Stimulated activated naive CD4-positive, alpha-beta T cell treated with Interleukin-2 at 50 U/mL for 16 hours (primary cell): Measurements from ENCODE around the gene PIM2.
"Not testable (repeated sequence)": the region's sequence is repeated elsewhere in the genome, so short reads cannot be mapped to it uniquely, and the experiment has no call there.

ENCODE experiments used
- DNase-seq: peaks from one replicate; lab custom pipeline; 2025; lab: John Stamatoyannopoulos, UW

The PIM2 gene

DNA sequence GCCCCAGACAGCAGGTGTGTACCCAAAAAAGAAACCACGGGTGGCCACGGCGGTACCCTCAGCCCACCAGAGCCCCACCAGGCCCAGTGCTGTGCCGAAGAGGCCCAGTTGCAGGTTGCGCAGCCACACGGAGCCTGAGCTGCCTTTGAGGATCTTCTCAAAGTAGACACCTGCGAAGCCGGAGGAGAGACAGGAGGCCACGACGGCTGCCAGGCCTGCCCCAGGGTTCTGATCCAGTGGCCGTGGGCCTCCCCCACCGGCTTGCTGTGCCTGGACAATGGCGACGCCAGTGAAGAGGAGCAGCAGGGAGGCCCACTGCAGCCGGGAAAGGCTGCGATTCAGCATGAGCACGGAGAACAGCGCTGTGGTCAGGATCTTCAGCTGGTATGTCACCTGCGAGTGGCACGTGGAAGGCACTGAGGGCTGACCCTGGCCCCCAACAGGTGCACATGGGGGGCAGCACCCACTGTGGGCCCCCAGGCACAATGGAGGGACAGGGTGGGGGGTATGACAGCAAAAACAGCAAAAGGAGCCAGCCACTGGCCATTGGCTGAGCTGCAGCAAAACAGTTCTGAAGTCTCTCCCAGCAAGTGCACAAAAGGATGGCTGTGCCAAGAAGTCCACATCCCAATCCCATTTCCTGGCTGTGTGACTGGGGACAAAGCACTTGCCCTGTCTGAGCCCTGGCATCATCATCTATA lies 13.6 kb downstream of the PIM2 start:
- DNase-seq: no peak

DNA sequence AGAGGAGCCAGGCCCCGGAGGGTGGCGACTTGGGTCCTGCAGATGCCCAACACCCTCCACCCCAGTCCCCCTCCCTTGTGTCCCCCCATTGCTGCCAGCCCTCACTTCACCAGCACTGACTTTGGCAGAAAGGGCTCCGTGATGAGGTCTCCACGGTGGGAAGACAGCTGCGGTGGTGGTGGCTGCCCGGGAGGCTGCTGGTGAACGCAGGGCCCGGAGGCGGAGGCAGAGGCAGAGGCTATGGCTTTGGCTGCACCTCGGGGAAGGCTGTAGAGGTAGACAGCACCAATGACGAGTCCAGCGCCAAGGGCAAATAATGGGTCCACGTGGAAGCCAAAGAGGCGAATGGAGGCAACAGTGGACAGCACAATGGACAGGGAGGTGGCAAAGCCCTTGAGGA lies 14.2 kb downstream of the PIM2 start:
- DNase-seq: no peak

DNA sequence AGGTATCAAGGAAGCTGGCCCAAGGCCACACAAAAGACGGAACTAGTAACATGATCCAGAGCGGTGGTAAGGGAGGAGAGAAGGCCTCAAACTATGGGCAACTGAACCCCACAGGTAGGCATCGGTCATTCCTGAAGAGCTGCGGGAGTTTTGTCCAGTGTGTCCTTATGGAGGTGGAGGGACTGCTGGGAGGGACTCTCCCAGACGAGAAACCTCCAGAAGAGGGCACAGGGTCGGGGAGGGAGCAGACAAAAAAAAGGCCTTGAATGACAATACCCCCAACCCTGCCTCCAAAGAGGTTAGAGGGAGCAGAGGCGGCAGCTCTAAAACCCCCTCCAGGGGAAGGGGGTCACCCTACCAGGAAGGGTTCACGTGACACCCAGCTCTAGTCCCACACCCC lies 14.6 kb downstream of the PIM2 start:
- no peak for DNase-seq

DNA sequence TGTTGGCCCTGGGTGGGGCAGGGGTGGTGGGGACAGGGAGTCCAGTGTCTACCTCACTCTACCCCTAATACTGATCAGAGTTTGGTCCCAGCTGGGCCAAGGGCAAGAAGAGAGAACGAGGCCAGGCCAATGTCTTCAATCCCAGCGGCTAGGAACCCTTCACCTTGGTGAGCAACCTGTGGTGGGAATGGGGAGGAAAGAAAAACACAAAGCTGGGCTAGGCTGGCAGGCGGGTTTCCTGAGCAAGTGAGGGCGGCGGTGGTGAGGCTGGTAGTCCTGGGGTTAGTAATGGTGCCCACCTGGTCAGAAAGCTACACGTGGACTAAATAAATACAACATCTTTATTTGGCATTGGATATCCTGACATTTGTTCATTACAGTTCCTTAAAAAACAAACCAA lies 15.5 kb downstream of the PIM2 start:
- no peak for DNase-seq

DNA sequence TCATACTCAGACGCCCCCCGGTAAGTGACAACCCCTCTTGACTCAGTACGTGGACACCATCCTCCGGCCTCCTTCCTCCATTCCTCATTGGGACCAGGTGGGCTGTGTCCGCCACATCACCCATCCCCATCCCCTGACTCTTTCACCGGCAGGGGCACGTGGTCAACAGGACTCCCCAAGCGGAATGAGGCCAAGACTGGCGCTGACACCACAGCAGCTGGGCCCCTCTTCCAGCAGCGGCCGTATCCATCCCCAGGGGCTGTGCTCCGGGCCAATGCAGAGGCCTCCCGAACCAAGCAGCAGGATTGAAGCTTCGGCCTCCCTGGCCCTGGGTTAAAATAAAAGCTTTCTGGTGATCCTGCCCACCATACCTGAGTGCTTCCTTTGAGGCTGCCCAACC lies 16.0 kb downstream of the PIM2 start:
- DNase-seq: no peak

DNA sequence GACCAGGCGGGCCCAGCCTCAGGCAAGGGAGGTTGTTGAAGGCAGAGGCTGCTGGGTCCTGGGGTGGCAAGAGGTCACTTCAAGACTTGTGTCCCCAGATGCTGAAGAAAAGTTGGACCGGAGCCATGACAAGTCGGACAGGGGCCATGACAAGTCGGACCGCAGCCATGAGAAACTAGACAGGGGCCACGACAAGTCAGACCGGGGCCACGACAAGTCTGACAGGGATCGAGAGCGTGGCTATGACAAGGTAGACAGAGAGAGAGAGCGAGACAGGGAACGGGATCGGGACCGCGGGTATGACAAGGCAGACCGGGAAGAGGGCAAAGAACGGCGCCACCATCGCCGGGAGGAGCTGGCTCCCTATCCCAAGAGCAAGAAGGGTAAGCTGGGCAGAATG lies 16.7 kb downstream of the PIM2 start:
- DNase-seq: no peak

DNA sequence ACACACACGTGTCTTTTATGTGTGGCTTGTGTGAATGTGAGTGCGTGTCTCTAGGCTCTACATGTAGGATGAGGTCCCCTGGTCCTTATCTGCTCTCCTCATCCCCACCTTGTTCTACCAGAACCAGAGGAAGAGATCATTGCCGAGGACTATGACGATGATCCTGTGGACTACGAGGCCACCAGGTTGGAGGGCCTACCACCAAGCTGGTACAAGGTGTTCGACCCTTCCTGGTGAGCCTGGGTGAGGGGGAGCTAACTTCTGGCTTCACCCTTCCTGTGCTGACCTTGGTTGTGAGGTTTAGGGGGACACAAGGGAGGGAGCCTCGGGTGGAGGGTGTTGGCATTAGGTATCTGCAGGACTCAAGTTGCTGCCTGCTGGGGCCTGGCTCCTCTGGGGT lies 17.8 kb downstream of the PIM2 start:
- no peak for DNase-seq

DNA sequence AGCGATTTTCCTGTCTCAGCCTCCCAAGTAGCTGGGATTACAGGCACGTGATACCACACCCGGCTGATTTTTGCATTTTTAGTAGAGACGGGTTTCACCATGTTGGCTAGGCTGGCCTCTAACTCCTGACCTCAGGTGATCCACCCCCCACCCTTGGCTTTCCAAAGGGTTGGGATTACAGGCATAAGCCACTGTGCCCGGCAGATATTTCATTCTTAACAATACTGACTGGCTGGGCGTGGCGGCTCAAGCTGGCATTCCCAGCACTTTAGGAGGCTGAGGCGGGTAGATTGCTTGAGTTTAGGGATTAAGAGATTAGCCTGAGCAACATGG lies 19.8 kb downstream of the PIM2 start:
- no peak for DNase-seq

DNA sequence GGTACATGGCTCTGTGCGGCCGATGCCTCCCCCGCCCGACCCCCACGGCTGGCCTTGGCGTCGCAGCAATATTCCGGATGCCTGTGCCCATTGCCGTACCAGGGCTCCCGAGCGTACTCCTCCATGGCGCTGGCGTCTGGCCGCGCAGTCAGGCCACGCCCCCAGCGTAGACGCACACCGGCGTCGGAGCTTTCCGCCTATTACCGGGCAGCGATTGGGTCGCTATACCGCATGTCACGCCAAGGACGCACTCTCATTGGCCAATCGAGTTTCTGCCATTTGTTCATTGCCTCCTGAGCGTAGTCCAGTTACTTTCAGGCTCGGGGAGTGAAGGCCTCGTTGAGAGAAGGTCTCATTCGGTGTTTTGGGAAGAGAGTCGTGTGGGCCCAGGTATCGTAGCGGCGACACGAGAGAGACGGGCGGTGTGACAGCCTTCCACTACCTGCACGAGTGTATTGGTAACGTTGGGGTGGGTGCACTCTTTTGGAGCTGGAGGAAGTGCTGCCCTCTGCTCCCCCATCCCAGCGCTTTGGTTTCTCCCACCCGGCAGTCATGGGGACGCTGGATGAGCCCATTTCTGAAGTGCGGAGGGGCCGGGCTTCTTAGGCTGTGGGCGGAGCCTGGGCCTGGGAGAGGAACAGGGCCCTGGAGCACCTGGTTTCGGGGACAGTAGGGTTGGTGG lies 21.1 kb downstream of the PIM2 start, which contains the start of the genes PQBP1 and TIMM17B:
Gene PQBP1, plus strand, starts transcription at position 306 of the 682 bp plus-strand sequence. CDS start 580 bp downstream, outside the sequence.
Gene TIMM17B, minus strand, starts transcription at position 144 of the 682 bp plus-strand sequence. Its CDS starts 19 bp downstream, at position 125.
- peak; percentile 83 for DNase-seq

DNA sequence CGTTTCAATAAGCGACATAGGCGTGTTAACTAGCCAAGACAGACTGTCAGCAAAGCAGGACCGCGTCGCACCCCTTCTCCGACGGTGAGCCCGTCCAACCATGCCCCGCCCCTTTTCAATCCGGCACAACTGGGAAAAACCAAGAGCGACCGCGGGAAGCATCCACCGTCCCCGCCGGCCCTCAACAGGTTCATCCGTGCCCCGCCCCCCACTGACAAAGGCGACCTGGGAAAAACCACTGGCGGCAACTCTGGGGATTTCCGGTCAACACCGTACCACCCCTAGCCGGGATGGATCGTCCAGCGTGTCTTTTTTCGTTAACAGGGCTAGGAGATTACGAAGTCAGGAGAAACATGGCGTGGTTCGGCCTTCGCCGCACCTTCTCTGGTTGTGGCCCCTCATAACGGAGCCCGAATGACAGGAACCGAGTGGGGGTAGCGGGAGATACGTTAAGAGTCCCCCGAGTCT lies 21.6 kb downstream of the PIM2 start:
- peak; percentile 61 for DNase-seq

DNA sequence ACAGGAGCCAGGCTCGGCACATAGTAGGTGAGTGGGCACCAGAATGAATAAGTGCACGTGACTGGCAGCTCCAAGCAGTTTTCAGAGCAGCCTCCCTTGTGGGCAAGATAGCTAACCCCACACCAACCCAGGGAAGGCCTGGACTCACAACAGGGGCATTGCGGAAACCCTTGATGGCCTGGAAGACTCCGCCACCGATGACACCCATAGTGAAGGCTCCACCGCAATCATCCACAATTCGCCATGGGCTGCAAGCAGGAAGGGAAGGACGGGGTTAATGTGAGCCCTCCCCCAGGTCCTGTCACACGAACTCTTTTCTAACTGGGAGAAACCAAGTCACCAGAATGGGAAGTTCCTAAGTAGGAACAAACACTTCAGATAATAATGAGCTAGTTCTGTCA lies 22.2 kb downstream of the PIM2 start:
- no peak for DNase-seq

DNA sequence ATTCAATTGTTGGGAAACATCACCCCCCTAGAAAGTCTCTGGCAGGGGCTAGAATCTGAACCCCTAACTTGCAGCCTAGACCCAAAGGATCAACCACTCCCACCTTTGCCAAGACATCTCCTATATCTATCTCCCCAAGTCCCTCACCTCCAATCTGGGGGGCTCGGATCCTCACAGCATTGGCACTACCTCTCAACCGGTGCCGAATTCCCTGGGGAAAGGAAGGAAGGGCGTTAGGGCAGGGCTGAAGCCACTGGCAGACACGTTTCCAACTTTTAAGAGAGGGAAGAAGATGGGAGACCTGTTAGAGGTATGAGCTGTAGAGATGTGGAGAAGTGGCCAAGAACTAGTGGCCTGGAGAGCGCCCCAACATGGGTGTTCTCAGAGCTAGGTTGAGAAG lies 23.9 kb downstream of the PIM2 start:
- DNase-seq: no peak

DNA sequence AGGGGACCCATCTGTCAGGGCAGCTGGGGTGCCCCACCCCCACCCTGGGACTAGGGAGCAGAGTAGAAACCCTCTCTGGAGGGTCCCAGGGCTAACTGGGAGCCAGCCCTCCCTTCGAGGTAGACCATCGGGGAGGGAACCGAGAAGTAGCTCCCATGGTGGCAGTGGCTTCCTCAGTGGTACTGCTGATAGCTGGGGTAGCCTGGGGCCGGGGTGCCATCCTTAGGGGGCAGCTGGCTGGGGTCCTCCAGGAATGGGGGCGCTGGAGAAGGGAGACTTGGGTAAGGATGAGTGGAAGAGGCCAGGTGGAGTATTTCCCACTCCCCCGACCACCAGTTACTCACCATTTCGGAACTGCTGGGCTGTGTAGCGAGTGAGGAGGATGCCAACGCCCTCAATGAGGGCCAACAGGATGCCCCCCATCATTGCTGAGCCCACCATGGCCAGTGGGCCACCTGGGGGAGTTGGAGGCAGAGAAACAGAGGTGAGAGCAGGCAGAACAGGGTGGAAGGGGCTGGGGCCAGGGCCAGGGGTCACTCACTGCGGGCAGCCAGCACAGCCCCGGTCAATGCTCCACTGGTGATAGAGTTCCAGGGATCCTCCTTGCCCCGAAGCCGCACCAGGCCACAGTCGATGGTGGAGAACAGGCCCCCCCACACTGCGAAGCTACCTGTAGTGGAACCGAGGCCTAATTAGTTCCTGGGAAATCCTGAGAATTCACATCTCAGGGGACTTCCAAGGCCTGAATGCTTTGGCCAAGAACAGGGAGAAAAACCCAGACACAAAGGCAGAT lies 25.1 kb downstream of the PIM2 start:
- no peak for DNase-seq

DNA sequence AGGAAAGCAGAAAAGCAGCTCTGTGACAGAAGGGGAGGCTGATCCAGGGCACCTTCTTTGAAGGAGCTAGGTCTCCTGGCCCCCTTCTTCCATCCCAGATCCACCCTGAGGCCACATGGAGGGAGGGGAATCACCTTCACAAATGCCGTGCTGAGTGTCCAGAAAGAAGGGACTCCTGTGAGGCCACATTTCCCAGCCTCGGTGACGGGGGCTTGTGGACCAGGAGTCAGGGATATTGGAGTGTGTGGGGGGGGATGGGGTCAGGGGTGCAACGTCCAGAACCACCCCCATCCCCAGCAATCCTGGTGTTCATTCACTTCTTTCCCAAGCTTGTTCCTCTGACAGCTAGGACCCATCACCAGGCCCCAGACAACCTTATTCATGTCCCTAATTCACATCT lies 25.9 kb downstream of the PIM2 start:
- DNase-seq: no peak

DNA sequence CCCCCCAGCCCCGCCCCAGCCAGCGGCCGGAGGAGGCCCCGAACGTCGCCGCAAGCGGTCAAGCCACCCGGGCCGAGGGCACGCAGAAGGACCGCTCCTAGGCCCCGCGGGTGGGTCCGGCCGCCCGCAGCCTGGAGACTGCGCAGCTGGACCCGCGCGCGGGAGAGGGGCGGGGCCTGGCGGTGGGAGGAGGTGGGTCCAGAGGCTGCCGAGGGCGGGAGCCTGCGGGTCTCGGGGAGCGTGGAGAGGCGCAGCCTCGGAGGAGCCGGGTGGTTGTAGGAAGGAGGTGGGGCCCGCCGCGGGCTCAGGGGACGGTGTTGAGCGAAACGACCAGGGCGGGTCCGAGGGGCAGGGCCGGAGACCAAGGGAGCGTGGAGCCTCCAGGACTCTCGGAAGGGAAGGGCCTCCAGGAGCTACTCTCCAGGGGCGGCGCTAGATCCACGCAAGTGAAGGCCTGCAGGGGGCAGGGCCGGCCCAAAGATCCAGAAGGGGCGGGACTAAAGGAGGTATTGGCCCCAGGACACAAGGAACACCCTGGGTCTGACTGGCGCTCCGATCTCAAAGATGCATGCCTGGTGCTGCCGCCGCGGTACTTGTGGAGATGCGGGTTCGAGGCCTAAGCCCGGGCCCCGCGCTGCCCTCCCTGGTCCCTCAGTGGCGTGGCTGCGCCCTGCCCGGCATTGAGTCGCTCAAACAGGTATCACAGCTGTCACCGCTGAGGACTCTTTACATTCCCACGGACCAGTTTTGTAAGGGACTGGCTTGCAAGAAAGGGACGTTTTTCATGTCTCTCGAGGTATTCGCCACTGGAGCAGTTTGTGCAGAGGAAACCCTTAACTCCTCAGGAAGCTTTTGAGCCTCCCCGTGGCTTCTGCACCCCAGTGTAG lies 27.2 kb downstream of the PIM2 start:
- DNase-seq: peak; percentile 75

DNA sequence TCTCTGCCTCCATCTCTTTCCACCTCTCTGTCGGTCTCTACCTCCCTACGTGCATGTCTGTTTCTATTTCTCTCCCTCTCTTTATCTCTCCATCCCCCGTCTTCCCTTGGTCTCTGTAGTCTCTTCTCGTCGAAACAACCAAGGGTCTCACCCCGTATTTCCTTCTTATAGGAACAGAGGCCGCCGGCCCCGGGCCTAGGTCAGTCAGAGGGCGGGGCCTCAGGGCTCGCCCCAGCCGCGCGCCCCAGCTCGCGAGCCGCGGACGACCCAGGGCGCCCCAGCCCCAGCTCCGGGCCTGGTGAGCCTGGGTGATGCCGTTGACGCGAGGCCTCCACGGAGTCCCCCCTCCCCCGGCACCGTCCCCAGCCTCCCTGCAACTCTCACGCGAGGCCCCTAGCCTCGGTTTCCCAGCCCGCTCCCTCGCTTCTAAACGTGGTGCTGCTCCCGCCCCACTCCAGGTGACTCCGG lies 27.9 kb downstream of the PIM2 start:
- DNase-seq: no peak

DNA sequence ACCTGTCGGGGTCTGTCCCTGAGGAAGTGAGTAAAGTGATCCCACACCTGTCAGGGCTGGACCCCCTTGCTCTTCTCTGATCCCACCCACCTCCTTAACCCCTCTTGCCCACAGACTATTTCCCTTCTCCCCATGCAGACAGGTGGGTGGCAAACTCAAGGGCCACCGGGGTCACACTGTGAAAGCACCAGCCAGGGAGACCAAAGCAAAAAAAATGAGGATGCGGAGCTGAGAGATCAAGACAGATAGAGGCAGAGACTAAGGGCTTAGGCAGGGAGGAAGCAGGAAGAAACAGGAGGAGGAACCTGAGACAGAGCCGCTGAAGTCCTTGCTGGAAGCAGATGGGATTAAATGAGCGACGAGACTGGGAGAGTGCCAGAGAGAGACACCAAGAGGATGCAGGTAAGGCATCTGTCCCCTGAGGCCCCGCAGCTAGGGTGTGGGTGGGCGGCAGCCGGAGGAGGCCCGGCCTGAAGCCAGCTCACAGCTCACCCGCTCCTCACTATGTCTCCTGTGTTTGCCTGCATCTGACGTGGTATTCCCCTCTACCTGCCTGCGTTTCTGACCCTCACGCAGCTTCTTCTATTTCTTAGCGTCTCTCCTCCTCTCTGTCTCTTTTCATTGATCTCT lies 28.4 kb downstream of the PIM2 start:
- no peak for DNase-seq

DNA sequence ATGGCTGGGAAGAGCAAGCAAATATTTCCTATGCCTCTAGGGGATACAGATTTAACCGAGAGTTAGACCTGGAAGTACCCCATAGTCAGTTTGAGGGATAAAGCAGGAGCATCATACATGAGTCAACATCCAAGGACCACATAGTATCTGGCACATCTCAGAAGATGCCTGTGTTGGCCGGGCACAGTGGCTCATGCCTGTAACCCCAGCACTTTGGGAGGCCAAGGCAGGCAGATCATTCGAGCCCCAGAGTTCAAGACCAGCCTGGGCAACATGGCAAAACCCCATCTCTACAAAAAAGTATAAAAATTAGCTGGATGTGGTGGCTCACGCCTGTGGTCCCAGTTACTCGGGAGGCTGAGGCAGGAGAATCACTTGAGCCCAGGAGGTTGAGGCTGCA lies 32.2 kb downstream of the PIM2 start:
- not testable (repeated sequence) for DNase-seq

DNA sequence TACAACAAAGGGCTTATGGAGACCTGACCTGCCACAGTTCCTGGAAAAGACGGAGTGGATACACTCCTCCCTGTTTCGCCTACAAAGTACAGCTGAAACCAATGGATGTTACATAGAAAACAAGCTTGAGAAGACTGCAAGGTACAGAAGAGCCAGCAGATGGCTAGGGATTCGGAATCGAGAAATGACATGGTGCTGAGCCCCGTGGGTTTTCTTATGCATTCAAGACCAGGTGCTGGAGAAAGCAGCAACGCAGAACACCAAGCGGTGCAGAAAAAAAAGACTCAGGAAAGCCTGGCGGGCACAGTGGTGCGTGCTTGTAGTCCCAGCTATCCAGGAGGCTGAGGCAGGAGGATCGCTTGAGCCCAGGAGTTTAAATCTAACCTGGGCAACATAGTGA lies 35.1 kb downstream of the PIM2 start:
- DNase-seq: no peak

DNA sequence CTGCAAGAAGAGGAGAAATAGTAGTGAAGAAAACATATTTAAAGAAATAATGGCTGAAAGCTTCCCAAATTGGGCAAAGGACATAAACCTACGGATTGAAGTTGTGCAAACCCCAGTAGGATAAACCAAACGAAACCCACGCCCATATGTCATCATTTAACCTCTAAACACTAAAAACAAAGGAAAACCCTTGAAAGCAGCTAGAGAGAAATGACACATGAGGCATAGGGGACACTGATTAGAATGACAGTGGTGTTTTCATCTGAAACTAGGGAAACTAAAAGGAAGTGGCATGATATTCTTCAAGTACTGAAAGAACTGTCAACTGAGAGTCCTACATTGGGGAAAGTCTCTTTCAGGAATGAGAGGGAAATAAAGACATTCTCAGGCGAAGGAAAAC lies 41.9 kb downstream of the PIM2 start:
- DNase-seq: not testable (repeated sequence)

DNA sequence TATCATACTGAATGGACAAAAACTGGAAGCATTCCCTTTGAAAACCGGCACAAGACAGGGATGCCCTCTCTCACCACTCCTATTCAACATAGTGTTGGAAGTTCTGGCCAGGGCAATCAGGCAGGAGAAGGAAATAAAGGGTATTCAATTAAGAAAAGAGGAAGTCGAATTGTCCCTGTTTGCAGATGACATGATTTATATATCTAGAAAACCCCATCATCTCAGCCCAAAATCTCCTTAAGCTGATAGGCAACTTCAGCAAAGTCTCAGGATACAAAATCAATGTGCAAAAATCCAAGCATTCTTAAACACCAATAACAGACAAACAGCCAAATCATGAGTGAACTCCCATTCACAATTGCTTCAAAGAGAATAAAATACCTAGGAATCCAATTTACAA lies 46.8 kb downstream of the PIM2 start:
- not testable (repeated sequence) for DNase-seq
